HUES48 (cell line): Measurements from ENCODE around the gene OLR1.

Experiments used
- H3K27ac ChIP-seq: one replicate; pipeline ENCODE4 v1.7.0; 2013; ENCODE audit warnings: low read depth, low read length, inconsistent platforms
- H3K27me3 ChIP-seq: 2 replicates; pipeline ENCODE4 v1.6.1; 2013; ENCODE audit warnings: mild to moderate bottlenecking, low read length; ENCODE audit not compliant: control insufficient read depth, insufficient read depth
- H3K36me3 ChIP-seq: 2 replicates; pipeline ENCODE4 v1.6.1; 2013; ENCODE audit warnings: low read length; ENCODE audit not compliant: control insufficient read depth, insufficient read depth
- H3K4me1 ChIP-seq: 2 replicates; pipeline ENCODE4 v1.6.1; 2013; ENCODE audit warnings: mild to moderate bottlenecking, low read length; ENCODE audit not compliant: control insufficient read depth, insufficient read depth
- H3K4me3 ChIP-seq: 2 replicates; pipeline ENCODE4 v1.5.1; 2013; ENCODE audit warnings: mild to moderate bottlenecking, low read depth, low read length
- H3K9ac ChIP-seq: 2 replicates; pipeline ENCODE4 v1.6.1; 2013; ENCODE audit warnings: mild to moderate bottlenecking, low read depth, low read length, moderate library complexity
- H3K9me3 ChIP-seq: 2 replicates; pipeline ENCODE4 v1.6.1; 2013; ENCODE audit warnings: low read length; ENCODE audit not compliant: control insufficient read depth, insufficient read depth

OLR1 gene

DNA sequence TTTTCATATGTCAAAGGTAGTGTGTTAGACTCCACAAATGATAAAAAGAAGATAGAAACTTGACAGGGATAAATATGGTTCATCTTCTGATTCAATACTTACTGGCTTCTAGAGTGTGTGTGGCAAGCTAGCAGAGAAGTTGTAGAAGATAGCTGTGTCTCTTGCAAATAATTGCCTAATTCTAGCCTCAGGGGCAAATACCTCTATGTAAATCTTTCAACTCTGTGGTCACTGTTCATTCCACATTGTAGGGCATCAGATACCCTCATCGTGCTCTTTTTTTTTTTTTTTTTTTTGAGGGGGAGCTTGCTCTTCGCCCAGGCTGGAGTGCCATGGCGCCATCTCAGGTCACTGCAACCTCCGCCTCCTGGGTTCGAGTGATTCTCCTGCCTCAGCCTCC, 1.7 kb downstream of the OLR1 start:
- Histone ChIP-seq H3K9ac (no peak overlapping the region), H3K36me3 (no peaks in the 10 kb centered on the region), H3K4me1 (no peaks in the 10 kb centered on the region), H3K4me3 (no peak overlapping the region), H3K27ac (no peak overlapping the region), H3K9me3 (no peaks in the 10 kb centered on the region), H3K27me3 (no peaks in the 10 kb centered on the region)

DNA sequence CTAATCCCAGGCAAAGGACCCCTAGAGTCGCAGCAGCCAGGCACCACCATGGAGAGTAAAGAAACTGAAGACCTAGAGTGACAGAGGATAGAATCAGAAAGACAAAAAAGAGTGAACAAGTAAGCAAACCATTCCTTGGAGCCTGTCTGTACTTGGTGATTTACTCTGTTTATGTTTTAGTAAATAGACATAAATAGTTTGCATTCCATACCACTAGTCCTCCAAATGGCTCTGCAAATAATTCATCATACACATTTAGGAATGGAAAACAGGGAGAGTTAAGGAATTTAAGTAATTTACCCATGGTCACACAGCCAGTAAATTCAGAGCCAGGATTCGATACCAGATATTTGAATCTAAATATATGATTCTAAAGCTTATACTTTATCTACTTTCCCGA, 2.8 kb downstream of the OLR1 start:
- Histone ChIP-seq H3K4me1 (no peaks in the 10 kb centered on the region), H3K36me3 (no peaks in the 10 kb centered on the region), H3K27me3 (no peaks in the 10 kb centered on the region), H3K27ac (no peak overlapping the region), H3K9me3 (no peaks in the 10 kb centered on the region), H3K9ac (no peak overlapping the region), H3K4me3 (no peak overlapping the region)

DNA sequence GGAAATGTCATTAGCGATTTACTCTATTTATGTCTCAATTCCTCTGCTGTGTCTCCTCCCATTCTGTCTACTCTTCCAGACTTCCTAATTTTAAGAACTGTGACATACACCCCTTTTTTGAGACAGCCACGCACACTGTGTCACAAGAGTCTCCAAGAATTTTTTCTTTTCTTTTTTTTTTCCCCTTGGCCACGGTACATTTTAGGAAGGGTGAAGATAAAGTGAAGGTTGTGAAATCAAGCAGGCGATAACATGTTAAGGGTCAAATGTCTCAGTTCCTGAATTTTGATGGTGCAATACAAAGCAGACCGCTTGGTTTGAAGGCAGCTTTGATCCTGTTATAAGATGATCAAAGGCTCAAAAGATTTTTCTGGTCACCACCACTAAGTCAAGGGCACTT, 4.3 kb downstream of the OLR1 start:
- Histone ChIP-seq H3K9me3 (no peaks in the 10 kb centered on the region), H3K27me3 (no peaks in the 10 kb centered on the region), H3K36me3 (no peaks in the 10 kb centered on the region), H3K9ac (no peak overlapping the region), H3K4me3 (no peak overlapping the region), H3K27ac (no peak overlapping the region), H3K4me1 (no peaks in the 10 kb centered on the region)

DNA sequence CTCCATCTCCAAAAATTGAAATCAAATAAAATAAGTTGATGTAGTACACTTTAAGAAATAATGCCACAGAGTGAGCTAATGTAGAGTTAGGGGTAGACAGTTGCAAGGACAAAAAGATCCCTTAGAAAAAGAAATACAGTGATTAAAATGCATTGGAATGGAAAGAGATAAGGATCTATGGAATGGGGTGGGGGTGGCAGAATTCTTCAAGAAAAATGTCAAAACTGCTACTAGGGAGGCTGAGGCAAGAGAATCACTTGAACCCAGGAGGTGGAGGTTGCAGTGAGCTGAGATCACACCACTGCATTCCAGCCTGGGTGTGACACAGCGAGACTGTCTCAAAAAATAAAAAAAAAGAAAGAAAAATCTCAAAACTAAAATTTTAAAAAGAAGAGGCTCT, 6.5 kb downstream of the OLR1 start:
- Histone ChIP-seq H3K9me3 (no peaks in the 10 kb centered on the region), H3K4me3 (no peak overlapping the region), H3K4me1 (no peaks in the 10 kb centered on the region), H3K27me3 (no peaks in the 10 kb centered on the region), H3K9ac (no peak overlapping the region), H3K27ac (no peak overlapping the region), H3K36me3 (no peaks in the 10 kb centered on the region)

DNA sequence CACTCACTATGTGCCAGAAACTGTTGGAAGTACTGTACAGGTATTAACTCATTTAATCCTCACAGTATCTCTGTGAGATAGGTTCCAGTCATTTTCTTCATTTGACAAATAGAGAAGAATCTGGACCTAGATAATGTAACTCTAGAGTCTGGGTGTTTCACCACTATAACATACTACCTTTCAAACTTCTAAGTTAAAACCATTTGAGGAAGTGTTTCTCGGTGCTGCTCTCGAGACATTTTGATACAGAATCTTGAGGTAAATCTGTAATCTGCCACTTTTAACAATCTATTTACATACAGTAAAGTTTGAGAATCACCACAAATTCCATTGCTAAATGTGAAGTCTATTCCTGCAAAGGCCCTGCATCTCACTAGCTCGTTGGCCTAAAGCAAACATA, 8.8 kb downstream of the OLR1 start:
- Histone ChIP-seq H3K4me1 (no peaks in the 10 kb centered on the region), H3K9me3 (no peaks in the 10 kb centered on the region), H3K4me3 (no peak overlapping the region), H3K27ac (no peak overlapping the region), H3K27me3 (no peaks in the 10 kb centered on the region), H3K9ac (no peak overlapping the region), H3K36me3 (no peaks in the 10 kb centered on the region)

DNA sequence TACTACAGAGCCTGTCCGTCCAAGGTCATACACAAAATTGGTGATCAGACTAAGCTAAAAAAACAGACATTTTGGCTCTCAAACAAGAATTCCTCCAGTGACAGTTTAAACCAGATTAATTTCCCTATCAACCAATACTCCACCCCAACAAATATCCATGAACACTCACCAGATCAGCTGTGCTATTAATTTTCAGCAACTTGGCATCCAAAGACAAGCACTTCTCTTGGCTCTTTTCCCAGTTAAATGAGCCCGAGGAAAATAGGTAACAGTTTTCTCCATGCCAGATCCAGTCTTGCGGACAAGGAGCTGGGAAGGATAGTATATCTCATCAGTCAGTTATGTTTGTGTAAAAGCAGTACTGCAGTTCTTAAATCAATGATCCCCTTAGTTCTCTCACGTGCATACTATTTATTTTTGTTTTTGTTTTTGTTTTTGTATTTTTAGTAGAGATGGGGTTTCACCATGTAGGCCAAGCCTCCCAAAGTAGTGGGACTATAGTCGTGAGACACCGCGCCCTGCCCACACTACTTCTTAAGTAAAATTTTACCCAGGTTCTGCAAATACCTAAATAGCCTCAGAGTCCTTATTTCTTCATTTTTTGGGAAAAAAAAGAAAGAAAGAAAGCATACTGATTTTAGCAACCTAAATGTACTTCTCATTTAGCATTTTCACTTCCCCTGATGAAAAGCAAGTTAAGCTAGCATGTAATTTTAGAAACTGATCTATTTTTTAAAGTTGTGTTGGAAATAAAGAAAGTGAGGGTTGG, 11.1 kb downstream of the OLR1 start:
- Histone ChIP-seq H3K4me3 (no peak overlapping the region), H3K36me3 (no peaks in the 10 kb centered on the region), H3K27me3 (no peaks in the 10 kb centered on the region), H3K4me1 (no peaks in the 10 kb centered on the region), H3K9me3 (no peaks in the 10 kb centered on the region), H3K9ac (no peak overlapping the region), H3K27ac (no peak overlapping the region)

DNA sequence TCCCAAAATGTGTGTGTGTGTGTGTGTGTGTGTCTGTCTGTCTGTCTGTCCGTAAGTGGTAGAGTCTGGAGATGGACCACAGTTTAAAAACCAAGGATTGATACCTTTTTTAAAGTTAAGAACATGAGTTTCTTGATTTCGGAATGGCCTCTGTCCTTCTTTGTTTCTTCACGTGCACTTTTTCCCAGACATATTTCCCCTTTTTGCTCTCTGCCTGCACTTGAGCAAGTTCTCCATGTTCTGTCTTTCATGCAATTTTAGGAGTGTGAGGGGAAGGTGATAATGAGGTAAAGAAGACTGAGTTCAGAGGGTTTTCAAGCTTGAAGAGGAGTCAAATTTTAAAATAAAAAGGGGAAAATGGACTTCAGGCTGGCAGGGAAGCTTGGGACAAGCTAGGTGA, 12.7 kb downstream of the OLR1 start:
- Histone ChIP-seq H3K9ac (no peak overlapping the region), H3K4me1 (peaks cover under 1% of the 10 kb centered on the region; the same call in 1 of the 2 replicates), H3K36me3 (no peaks in the 10 kb centered on the region), H3K27me3 (no peaks in the 10 kb centered on the region), H3K4me3 (no peak overlapping the region), H3K27ac (no peak overlapping the region), H3K9me3 (no peaks in the 10 kb centered on the region)

DNA sequence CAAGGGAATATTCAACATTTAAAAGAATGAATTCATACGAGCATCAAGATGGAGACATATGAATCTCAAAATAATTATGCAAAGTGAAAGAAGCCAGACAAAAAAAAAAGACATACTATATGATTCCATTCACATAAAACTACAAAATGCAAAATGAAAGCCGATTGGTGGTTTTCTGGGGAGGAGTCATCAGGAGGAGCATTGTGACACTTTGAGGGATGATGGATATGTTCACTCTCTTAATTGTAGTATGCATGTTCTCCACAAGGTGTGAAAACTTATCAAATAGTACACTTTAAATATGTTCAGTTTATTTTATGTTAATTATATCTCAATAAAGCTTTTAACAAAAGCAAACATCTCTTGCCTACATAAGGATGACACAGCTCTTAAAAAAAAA, 13.5 kb downstream of the OLR1 start:
- no peak overlapping the region for H3K4me3 ChIP-seq
- no peaks in the 10 kb centered on the region for H3K9me3 ChIP-seq
- H3K27ac ChIP-seq = no peak overlapping the region
- peaks cover 5% of the 10 kb centered on the region; the same call in 1 of the 2 replicates for H3K4me1 ChIP-seq
- H3K36me3 ChIP-seq = no peaks in the 10 kb centered on the region
- no peak overlapping the region for H3K9ac ChIP-seq
- no peaks in the 10 kb centered on the region for H3K27me3 ChIP-seq

DNA sequence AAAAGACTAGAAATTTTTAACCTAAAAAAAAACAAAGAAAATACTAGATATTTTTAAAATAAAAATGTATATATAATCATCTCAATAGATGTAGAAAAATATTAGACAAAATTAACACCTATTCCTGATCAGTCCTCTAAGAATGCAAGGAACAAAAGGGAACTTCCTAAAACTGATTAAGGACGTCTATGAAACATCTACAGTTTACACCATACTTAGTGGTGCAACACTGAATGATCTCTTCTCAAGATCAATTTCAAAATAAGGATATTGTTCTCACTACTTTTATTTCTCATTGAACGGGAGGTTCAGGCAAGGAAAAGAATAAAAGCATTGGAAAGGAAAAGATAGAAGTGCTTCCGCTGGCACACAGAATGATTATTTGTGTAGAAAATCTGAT, 16.0 kb downstream of the OLR1 start:
- H3K9ac ChIP-seq = no peak overlapping the region
- no peaks in the 10 kb centered on the region for H3K9me3 ChIP-seq

DNA sequence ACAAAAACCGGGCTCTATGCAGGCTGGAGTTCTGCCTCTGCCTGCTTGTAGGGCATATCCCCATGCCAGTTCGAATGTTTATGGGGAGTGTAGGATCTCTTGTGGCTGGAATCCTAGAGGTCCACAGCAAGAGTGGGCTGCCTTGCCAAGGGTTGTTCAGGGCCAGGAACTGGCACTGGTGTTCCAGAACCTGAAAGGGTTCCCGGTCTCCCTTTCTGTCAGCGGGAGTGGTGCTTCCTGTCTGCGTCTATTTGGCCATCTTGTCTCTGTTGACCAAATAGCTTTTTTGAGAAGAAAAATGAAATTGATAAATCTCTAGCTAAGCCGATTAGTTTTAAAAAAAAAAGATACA, 17.8 kb downstream of the OLR1 start:
- Histone ChIP-seq H3K27ac (no peak overlapping the region), H3K36me3 (no peaks in the 10 kb centered on the region), H3K4me1 (peaks cover 5% of the 10 kb centered on the region; the same call in 1 of the 2 replicates), H3K4me3 (peak overlapping the region; percentile 53), H3K9ac (peak overlapping the region; percentile 67), H3K9me3 (no peaks in the 10 kb centered on the region), H3K27me3 (no peaks in the 10 kb centered on the region)

More for the DNA sequence above, 16.0 kb downstream of the OLR1 start:
- Histone ChIP-seq H3K4me3 (no peak overlapping the region), H3K27ac (no peak overlapping the region), H3K36me3 (no peaks in the 10 kb centered on the region), H3K27me3 (no peaks in the 10 kb centered on the region), H3K4me1 (peaks cover 5% of the 10 kb centered on the region; the same call in 1 of the 2 replicates)

DNA sequence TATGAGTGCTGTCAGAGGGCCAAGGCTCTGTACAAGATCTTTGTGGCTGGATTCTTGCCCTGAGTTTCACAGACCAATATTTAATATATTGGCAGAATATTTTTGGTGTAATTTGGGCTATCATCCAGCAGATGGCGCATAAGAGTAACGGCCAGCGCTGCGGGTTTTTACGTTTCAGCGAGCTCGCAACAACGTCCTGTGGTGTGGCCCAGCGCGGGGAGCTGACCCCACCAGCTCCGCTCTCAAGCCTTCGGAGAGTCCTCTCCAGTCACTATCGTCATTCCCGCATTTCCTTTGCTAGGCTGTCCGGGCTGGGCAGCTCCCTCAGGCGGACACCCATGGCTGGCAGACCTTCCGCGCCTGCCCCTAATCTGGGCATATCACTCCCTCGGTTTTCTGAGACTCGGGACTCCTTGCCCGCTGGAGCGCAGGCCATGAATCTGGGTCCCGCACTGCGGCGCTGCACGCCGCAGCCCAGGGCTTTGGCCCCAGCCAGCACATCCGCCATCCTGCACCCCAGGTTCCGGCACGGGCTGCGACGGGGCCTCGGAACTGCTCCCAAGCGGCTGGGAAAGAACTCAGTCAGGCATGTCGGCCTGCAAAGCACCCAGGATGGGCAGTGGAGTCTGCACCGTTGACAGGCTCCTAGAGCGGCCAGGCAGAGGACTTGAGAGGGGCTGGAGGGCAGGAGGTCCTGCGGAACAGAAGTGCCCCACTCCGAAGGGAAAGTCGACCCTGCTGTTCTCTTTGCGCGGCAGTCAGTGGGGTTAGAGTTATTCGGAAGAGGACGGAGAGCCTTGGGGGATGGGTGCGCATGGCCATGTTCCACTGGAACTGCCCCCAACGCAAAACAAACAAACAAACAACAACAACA, 18.4 kb downstream of the OLR1 start:
- Histone ChIP-seq H3K4me1 (peaks cover 5% of the 10 kb centered on the region; the same call in 1 of the 2 replicates), H3K4me3 (peak overlapping the region; percentile 53), H3K9me3 (no peaks in the 10 kb centered on the region), H3K27me3 (no peaks in the 10 kb centered on the region), H3K27ac (peak overlapping the region; percentile 33), H3K36me3 (no peaks in the 10 kb centered on the region), H3K9ac (peak overlapping the region; percentile 67)
